ENCODE measurements around the gene SMR3A. TPM values are rescaled to one million over a fixed set of nuclear protein-coding genes. Genes with fewer than 3 reads are reported as not detected.

The SMR3A gene
- total RNA-seq, 1 experiment from 2014 or later: not detected

DNA sequence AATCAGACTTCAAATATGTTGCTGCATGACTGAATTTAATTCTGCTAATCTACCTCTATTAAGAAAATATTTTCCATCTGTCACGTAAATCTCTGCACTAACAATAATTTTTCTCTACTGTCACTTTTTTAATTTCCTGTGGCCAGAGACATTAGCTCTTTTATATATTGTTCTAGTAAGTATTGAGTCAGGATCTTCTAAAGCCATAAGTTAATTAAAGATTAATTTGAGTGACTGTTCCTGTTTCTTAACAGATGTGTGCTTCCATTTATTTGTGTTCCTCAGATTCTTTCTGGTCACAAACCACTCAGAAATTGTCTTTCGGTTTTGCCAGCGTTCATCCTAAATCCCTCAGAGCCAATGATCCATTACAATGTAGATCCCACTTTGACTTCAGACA, 20.0 kb downstream of the SMR3A start (continued):
- TF ChIP-seq, protein P1, sequence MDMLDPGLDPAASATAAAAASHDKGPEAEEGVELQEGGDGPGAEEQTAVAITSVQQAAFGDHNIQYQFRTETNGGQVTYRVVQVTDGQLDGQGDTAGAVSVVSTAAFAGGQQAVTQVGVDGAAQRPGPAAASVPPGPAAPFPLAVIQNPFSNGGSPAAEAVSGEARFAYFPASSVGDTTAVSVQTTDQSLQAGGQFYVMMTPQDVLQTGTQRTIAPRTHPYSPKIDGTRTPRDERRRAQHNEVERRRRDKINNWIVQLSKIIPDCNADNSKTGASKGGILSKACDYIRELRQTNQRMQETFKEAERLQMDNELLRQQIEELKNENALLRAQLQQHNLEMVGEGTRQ (CRISPR knock-in tag; IDR thresholded peaks at IDR 0.05): no peak
- TF ChIP-seq ZBTB21 (CRISPR knock-in tag; IDR thresholded peaks at IDR 0.05; ENCODE audit: borderline replicate concordance) (no peak), FOXK1 (CRISPR knock-in tag; IDR thresholded peaks at IDR 0.05) (no peak), NFE2L1 (CRISPR knock-in tag; IDR thresholded peaks at IDR 0.05) (no peak), TP53 (CRISPR knock-in tag; IDR thresholded peaks at IDR 0.05) (no peak), GRHL2 (CRISPR knock-in tag; IDR thresholded peaks at IDR 0.05; ENCODE audit: insufficient replicate concordance, severe bottlenecking) (no peak), NFATC4 (CRISPR knock-in tag; IDR thresholded peaks at IDR 0.05) (no peak), GABPB1 (CRISPR knock-in tag; IDR thresholded peaks at IDR 0.05) (no peak)
- TF ChIP-seq, protein P2, sequence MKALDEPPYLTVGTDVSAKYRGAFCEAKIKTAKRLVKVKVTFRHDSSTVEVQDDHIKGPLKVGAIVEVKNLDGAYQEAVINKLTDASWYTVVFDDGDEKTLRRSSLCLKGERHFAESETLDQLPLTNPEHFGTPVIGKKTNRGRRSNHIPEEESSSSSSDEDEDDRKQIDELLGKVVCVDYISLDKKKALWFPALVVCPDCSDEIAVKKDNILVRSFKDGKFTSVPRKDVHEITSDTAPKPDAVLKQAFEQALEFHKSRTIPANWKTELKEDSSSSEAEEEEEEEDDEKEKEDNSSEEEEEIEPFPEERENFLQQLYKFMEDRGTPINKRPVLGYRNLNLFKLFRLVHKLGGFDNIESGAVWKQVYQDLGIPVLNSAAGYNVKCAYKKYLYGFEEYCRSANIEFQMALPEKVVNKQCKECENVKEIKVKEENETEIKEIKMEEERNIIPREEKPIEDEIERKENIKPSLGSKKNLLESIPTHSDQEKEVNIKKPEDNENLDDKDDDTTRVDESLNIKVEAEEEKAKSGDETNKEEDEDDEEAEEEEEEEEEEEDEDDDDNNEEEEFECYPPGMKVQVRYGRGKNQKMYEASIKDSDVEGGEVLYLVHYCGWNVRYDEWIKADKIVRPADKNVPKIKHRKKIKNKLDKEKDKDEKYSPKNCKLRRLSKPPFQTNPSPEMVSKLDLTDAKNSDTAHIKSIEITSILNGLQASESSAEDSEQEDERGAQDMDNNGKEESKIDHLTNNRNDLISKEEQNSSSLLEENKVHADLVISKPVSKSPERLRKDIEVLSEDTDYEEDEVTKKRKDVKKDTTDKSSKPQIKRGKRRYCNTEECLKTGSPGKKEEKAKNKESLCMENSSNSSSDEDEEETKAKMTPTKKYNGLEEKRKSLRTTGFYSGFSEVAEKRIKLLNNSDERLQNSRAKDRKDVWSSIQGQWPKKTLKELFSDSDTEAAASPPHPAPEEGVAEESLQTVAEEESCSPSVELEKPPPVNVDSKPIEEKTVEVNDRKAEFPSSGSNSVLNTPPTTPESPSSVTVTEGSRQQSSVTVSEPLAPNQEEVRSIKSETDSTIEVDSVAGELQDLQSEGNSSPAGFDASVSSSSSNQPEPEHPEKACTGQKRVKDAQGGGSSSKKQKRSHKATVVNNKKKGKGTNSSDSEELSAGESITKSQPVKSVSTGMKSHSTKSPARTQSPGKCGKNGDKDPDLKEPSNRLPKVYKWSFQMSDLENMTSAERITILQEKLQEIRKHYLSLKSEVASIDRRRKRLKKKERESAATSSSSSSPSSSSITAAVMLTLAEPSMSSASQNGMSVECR (CRISPR knock-in tag; IDR thresholded peaks at IDR 0.05; ENCODE audit: borderline replicate concordance): no peak

DNA sequence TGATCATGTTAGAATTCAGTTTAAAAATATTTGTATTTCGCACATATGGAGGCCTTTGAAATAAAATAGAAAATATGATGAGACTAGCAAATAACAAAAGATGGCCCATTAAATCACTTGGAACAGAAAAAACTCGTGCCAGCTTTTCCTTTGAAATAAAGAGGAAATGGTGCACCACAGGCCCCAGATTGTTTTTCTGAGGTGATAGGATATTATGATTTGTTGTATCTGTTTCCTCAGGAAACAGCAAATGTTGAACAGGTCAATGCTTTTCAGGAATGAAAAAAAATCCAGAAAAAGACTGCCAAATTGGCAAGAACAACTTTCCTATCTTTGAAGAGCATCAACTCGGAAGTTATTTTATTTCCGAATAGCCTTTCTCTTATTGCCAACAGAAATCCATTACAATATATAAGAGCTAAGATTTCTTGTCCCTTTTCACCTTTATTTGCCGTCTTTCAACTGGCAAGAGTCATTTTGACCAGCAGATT, 22.2 kb downstream of the SMR3A start, which contains the start of gene SMR3B:
Gene SMR3B, plus strand, starts transcription at position 441 of the 491 bp plus-strand sequence. CDS start 1,380 bp downstream, outside the sequence.
- Mint-ChIP-seq H3K4me1 (no peaks in the 10 kb centered on the region), H3K27ac (no peak within 1 kb of the TSS), H3K27me3 (ENCODE audit: low read depth) (no peaks in the 10 kb centered on the region), H3K36me3 (no peaks in the 10 kb centered on the region), H3K4me3 (no peak within 1 kb of the TSS), H3K9me3 (no peaks in the 10 kb centered on the region)
- POLR2A ChIA-PET: no interaction called here
- CTCF ChIA-PET: no interaction called here
- DNase-seq (ENCODE audit: low spot score) (no peak), ATAC-seq (no peak)
- TF ChIP-seq, protein P3, sequence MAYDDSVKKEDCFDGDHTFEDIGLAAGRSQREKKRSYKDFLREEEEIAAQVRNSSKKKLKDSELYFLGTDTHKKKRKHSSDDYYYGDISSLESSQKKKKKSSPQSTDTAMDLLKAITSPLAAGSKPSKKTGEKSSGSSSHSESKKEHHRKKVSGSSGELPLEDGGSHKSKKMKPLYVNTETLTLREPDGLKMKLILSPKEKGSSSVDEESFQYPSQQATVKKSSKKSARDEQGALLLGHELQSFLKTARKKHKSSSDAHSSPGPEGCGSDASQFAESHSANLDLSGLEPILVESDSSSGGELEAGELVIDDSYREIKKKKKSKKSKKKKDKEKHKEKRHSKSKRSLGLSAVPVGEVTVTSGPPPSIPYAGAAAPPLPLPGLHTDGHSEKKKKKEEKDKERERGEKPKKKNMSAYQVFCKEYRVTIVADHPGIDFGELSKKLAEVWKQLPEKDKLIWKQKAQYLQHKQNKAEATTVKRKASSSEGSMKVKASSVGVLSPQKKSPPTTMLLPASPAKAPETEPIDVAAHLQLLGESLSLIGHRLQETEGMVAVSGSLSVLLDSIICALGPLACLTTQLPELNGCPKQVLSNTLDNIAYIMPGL (CRISPR knock-in tag; IDR thresholded peaks at IDR 0.05): no peak

DNA sequence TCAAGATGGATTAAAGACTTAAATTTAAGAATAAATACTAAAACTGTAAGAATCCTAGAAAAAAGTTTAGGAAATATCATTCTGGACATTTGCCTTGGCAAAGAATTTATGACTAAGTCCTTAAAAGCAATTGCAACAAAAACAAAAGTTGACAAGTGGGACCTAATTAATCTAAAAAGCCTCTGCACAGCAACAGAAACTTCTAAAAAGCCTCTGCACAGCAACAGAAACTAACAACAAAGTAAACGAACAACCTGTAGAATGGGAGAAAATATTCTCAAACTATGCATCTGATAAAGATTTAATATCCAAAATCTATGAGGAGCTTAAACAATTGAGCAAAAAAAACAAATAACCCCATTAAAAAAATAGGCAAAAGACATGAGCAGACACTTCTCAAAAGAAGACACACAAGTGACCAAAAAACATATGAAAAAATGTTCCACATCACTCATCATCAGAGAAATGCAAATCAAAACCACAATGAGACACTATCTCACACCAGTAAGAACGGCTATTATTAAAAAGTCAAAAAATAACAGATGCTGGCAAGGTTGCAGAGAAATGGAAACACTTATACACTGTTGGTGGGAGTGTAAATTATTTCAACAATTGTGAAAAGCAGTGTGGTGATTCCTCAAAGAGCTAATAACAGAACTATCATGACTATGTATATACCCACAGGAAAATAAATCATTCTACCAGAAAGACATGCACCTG, 31.7 kb downstream of the SMR3A start:
- Mint-ChIP-seq H3K4me3 (no peak overlapping the region), H3K27me3 (ENCODE audit: low read depth) (no peaks in the 10 kb centered on the region), H3K27ac (no peak overlapping the region), H3K9me3 (no peaks in the 10 kb centered on the region), H3K36me3 (no peaks in the 10 kb centered on the region), H3K4me1 (no peaks in the 10 kb centered on the region)
- POLR2A ChIA-PET: no interaction called here
- CTCF ChIA-PET: no interaction called here
- no peak for DNase-seq (ENCODE audit: low spot score)
- ATAC-seq: no peak
- no peak for TF ChIP-seq FOXJ3 (CRISPR knock-in tag; IDR thresholded peaks at IDR 0.05; ENCODE audit: borderline replicate concordance)
- TF ChIP-seq ZNF317 (CRISPR knock-in tag; IDR thresholded peaks at IDR 0.05; ENCODE audit: borderline replicate concordance, low read depth): no peak
- TF ChIP-seq, protein P4, sequence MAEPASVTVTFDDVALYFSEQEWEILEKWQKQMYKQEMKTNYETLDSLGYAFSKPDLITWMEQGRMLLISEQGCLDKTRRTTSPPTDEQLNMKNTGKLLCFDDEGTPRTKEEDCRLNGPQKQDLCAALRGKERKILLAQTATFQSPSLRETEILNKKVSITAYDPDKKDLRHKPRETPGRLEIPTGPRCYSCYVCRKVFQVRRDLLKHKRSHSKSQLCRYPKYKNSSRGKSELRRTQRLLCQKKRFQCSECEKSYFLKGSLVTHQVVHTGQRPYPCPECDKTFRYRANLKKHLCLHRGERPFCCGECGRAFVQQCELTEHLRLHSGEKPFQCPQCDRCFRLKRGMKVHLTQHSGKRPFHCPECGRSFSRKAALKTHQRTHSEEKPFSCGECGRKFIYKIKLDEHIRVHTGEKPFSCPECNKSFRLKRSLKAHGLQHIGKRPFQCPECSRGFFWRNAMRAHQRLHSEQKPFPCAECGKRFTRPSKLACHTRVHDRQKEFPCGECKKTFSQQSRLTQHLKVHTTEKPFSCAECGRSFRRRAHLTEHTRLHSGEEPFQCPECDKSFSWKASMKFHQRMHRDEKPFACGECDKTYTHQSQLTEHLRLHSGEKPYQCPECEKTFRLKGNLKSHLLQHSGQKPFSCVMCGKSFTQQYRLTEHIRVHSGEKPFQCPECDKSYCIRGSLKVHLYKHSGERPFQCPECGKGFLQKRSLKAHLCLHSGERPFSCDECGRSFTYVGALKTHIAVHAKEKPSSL (CRISPR knock-in tag; conservative IDR thresholded peaks at IDR 0.05): no peak
- no peak for TF ChIP-seq KAT7 (CRISPR knock-in tag; IDR thresholded peaks at IDR 0.05; ENCODE audit: borderline replicate concordance)
- no peak for TF ChIP-seq ZNF219 (CRISPR knock-in tag; IDR thresholded peaks at IDR 0.05; ENCODE audit: borderline replicate concordance)
- no peak for TF ChIP-seq GRHL2 (CRISPR knock-in tag; IDR thresholded peaks at IDR 0.05; ENCODE audit: insufficient replicate concordance, severe bottlenecking)
- TF ChIP-seq, protein P5, sequence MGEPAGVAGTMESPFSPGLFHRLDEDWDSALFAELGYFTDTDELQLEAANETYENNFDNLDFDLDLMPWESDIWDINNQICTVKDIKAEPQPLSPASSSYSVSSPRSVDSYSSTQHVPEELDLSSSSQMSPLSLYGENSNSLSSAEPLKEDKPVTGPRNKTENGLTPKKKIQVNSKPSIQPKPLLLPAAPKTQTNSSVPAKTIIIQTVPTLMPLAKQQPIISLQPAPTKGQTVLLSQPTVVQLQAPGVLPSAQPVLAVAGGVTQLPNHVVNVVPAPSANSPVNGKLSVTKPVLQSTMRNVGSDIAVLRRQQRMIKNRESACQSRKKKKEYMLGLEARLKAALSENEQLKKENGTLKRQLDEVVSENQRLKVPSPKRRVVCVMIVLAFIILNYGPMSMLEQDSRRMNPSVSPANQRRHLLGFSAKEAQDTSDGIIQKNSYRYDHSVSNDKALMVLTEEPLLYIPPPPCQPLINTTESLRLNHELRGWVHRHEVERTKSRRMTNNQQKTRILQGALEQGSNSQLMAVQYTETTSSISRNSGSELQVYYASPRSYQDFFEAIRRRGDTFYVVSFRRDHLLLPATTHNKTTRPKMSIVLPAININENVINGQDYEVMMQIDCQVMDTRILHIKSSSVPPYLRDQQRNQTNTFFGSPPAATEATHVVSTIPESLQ (CRISPR knock-in tag; IDR thresholded peaks at IDR 0.05): no peak
- no peak for TF ChIP-seq ZNF263 (CRISPR knock-in tag; IDR thresholded peaks at IDR 0.05; ENCODE audit: low read depth)
- TF ChIP-seq, protein P6, sequence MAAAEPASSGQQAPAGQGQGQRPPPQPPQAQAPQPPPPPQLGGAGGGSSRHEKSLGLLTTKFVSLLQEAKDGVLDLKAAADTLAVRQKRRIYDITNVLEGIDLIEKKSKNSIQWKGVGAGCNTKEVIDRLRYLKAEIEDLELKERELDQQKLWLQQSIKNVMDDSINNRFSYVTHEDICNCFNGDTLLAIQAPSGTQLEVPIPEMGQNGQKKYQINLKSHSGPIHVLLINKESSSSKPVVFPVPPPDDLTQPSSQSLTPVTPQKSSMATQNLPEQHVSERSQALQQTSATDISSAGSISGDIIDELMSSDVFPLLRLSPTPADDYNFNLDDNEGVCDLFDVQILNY (CRISPR knock-in tag; IDR thresholded peaks at IDR 0.05): no peak

Measured in WTC11 (cell line).